GM19452 (cell line): ENCODE data around the gene RFX7.

Source experiments
- ATAC-seq: cut with Tn5 transposase; IDR thresholded peaks from one replicate; pipeline ENCODE4 v1.9.1; 2021; ENCODE audit not compliant: unreplicated experiment

Gene RFX7

DNA sequence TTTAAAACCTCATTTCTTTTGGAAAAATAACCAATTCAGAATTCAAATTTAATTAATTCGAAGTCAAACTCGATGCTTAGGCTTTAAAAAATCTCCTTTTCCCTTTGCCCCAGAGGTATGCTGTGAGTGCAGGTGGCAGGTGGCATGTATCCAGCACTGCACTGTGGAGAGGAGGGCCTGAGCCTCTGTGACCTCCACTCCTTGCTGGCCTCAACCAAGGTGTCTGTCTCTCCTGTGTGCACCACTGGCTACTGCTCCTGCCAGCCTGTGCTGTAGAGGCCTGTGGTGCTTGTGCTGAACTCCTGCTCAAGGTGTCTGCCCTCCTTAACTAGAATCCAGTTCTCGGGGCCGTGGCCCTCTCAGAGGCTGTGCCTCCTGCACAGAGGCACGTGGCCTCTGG is 194.1 kb downstream of the RFX7 start:
- ATAC-seq: no peak

DNA sequence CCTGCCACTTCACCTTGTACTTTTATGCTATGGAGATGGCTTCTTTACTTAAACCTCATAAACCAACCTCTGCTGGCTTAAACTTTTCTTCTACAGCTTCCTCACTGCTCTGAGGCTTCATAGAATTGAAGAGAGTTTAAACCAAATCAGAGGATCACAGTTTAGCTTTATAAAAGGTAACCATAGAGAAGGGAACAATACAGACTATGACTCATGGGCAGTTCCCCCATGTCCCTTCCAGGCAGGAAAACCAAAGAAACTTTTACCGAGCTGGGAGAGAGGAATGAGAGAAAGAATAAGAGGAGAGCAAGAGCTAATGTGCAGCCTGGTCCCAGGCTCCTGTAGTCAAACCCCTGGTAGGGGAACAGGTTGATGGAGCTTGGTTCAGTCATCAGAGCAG is 196.3 kb downstream of the RFX7 start:
- ATAC-seq: no peak

- ATAC-seq: no peak
Observed at GRCh38 chr15:56045068-56045748, 198.5 kb downstream of the RFX7 start.

GRCh38 chr15:56042982-56043980 is 200.4 kb downstream of the RFX7 start:
- ATAC-seq: no peak

DNA sequence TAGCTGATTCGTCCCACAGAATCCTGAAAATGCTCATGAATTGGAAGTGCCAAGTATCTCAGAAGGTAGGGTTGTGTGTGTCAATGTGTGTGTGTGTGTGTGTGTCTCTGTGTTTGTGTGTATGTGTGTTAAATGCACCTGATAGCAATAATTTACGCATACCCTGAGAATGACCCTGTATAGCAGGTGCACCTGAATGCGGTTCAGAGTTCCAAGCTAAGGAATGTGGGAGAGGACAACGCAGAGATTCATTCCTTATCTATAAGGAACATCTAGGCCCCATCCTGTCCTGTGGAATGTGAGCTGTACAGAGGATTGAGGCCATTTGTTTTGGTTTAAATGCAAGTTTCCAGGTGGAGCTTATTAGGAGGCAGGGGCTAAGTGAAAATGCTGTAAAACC is 201.2 kb downstream of the RFX7 start:
- ATAC-seq: no peak

DNA sequence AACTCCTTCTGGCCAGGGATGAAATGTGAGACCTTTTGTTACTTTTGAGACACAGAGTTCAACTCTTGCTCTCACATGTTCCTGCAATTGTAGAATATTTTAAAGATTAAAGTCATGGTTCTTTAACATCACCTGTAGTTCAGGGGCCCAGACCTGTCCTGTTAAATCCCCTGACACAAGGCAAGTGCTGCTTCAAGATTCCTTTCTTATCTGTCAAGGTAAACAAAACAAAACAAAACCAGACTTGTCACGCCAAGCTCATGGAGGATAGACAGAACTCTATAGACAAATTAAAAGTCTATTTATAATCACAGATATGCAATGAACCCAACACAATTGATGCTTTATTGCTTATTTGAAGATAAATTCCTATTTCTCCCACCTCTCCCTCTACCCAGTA is 201.6 kb downstream of the RFX7 start:
- ATAC-seq: no peak

- ATAC-seq: no peak
Observed at GRCh38 chr15:56040081-56041035, 203.3 kb downstream of the RFX7 start.

GRCh38 chr15:56038707-56039106 is 205.0 kb downstream of the RFX7 start:
- ATAC-seq: no peak

DNA sequence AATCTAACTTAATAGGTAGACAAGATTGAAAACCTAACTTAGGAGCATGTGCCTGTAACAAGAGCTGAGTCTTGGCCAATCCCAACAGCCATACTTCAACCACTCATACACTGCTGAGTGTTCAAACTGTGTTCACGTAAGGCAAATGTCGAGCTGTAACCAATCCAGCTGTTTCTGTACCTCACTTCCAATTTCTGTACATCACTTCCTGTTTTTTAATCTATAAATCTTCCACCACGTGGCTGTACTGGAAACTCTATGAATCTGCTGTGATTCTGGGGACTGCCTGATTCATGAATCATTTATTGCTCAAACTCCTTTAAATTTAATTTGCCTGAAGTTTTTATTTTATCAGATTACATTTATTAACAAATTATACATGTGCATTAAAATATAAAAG is 205.7 kb downstream of the RFX7 start:
- no peak for ATAC-seq
